Raji (cell line): ENCODE results near the gene RTN4IP1.

Experiments
- POLR2A ChIP-seq: IDR thresholded peaks from 2 replicates; pipeline ENCODE4 v1.6.1; 2011; ENCODE audit warnings: low read depth, low read length, control low read depth; ENCODE audit not compliant: insufficient read depth

Gene RTN4IP1

GRCh38 chr6:106637717-106638341, 8.5 kb upstream of the RTN4IP1 start:
- no peak for TF ChIP-seq POLR2A

GRCh38 chr6:106637051-106637716, 7.9 kb upstream of the RTN4IP1 start:
- TF ChIP-seq POLR2A = no peak

DNA sequence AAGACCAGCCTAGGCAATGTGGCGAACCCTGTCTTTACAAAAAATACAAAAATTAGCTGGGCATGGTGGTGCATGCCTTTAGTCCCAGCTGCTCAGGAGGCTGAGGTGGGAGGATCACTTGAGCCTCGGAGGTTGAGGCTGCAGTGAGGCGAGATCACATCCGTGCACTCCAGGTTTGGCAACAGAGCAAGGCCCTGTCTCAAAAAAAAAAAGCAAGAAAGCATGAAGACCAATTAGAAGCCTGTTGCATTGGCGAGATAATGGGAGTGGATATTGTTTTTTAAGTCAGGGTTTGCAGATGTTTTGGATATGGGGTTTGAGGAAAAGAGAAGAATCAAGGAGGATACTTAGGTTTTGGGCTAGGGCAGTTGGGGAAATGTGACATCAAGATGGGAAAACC, 5.3 kb upstream of the RTN4IP1 start:
- TF ChIP-seq POLR2A = no peak

- no peak for TF ChIP-seq POLR2A
Measured at GRCh38 chr6:106631346-106631745, 2.0 kb upstream of the RTN4IP1 start.

GRCh38 chr6:106630366-106630765, 1.1 kb upstream of the RTN4IP1 start:
- no peak for TF ChIP-seq POLR2A

GRCh38 chr6:106629859-106630163, 513 bp upstream of the RTN4IP1 start:
- TF ChIP-seq POLR2A = no peak

DNA sequence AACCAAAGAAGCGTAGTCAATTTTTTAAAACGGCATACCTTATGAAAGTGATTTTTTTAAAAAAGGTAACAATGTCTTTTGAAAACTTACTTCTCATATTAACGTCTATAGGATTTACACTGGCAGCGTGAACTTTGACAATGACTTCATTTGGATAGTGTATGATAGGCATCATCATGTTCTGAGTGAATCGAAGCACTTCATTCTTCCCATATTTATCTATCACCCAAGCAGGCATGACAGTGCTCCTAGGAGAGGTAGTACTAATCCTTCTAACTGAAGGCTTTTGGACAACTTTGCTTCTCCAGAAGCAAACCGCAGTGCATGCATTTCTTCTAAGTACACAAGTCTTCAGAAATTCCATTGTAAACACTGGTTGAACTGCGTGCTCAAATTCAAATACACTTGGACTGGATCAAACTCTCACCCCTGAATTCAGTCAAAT, 618 bp downstream of the RTN4IP1 start:
- no peak for TF ChIP-seq POLR2A

DNA sequence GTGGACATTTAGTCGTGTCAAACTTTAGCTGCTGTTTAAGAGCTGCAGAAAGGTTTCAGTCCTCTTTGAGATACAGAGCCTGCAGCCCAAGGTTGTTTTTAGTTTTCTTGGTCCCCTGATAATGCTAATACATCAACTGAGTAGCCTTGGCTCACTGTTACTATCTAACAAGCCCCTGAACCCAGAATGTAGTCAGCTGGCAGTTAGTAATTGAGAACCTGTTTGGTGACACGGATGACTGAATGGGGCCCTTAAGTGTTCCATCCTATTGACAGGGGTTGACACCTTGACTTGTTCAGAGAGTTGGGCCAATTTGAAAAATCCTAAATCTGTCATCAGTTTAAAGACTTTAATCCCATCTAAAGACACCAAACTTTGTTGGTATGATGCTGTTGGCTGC, 2.8 kb downstream of the RTN4IP1 start:
- TF ChIP-seq POLR2A = no peak

- no peak for TF ChIP-seq POLR2A
Measured at GRCh38 chr6:106623039-106623438, 6.3 kb downstream of the RTN4IP1 start.

DNA sequence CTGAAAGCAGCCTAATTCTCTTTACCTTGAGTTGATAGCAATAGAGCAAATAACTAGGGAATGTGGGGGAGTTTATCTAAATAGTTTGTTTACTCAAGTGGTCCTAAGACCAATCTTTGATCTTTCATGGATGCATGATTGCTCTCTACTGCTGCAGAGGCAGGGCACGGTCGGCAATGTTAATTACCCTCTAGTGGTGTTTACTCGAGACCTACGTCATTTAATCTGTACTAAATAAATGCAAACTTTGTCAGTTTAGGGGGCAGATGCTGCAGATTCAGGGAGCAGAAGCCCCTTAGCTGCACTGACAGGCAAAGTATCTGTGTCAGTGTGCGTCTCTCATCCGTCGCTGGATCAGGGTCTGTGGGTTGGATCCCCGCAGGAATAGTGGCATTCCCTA, 6.9 kb downstream of the RTN4IP1 start:
- TF ChIP-seq POLR2A = no peak

DNA sequence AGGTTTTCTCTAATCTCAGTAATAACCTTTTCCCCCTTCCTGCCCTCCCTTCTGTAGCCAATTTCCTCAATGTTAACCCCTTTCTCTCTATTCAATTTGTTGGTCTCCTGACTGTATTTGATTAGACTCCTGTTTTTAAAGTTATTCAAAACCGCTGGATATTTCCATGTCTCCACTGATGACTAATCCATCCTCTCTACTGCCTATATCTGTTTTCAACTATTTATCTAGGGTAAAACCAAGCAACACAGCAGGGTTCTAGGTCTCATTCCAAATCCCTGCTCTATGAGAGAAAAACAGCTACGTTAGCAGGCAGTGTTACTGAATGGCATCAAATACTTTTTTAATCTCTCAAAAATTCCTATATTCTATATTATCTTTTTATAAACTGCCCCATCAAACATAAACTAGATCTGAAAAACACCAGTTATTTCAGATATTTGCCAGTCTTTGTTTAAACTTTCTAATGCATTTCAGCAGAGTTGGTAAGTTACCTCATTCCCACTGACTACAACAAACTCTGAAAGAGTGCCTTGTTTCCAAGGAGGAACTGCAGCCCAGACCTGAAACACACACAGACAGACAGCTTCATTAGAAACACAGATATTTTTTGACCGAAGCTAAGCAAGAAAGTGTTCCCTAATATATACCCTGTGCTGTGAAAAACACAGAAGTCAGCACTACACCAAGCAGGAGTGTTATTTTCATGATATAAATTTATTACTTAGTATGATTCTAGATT, 8.2 kb downstream of the RTN4IP1 start:
- TF ChIP-seq POLR2A = no peak

DNA sequence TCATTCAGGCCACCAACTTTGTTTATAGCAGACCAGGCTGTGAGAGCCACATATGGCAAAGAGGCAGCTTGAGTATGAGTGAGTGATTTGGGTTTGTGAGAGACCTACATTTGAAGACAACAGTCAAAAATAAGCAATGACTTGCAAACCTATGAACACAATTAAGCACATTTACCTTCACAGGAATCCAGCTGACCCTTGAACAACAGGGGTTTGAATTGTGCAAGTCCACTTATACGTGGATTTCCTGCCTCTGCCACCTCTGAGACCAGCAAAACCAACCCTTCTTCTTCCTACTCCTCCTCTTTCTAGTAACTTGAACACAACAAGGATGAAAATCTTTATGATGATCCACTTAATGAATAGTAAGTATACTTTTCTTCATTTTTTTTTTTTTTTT, 10.1 kb downstream of the RTN4IP1 start:
- TF ChIP-seq POLR2A = no peak

DNA sequence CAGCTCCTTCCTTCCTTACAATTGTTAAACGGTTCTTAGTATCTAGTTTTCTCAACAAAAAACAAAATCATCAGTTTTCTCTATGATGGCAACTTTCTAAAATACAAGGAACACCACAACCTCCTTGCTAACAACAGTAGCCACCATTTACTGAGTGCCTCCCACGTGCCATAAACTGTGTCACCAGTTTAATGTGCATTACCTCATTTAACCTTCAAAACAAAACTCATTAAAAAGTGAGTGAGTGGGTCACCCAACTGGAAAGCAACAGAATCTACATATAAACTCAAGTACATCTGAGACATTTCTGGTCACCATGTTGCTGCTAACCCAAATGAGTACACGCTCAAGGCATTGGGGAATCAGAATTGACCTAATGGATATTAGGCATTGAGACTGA, 11.0 kb downstream of the RTN4IP1 start:
- TF ChIP-seq POLR2A = no peak

DNA sequence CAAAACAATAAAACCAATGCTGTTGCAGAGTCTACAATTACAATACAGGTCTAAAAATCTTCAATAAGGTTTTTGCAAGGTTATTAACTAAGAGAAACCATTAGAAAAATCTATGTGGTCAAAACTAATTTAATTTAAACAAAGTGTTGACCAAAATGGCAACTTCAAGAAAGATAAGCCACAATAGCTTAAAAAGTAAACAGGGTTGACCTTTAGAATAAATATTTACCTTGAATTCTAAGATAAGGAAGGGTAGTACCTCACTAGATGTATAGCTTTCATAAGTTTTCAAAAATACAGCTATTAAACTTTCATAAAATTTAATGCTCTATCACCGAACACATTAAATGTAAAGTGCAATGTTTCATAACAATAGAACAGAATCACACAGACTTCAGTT, 11.4 kb downstream of the RTN4IP1 start:
- TF ChIP-seq POLR2A = no peak

DNA sequence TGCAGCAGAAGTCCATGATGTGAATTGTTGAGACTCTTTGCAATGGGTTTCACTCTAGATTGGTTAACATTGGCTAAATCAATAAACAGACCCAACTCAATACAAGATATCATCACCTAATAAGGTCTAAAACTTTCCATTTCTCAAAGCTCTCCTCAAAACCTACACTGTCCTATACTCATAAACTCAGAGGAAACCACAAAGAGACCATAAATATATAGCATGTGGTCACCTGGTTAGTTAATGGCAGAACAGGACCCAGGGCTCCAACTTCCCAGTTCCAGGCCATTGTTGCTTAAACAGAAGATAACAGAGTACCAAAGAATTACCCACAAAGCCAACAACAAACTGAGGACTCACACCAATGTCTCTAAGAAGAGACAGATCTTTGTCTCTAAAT, 12.0 kb downstream of the RTN4IP1 start:
- TF ChIP-seq POLR2A = no peak

DNA sequence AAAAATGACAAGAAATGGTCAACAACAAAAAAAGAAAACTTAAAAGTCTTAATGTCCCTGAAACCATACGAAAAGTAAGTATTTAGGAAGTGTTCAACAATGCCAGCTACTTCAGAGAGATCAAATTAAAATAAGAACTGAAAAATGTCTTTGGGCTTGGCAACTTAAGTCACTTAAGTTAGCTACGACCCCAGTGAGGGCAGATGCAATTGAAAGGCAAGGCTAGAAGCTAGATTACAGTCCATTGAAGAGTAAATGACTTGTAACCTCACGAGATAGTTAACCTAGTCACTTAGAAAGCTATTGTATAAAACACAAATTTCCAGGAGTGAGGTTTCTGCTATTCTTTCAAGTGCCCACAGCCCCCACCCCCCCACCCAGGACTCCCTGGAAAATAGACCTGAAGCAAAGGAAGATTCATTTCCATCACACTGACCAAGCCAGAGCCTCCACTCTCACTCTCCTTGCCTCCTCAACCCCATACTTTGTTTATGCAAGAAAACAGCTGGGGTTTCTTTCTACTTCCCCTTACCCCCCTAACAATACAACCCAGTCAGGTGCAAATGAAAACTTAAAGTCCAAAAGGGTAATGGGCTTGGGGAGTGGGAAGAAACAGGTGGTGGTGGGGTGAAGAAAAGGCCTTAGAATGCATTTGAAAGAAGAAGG, 14.6 kb downstream of the RTN4IP1 start:
- TF ChIP-seq POLR2A = no peak
